K562 (cell line): ENCODE measurements around the gene DYNLT2. TPM values are rescaled to one million over a fixed set of nuclear protein-coding genes. Genes with fewer than 3 reads are reported as not detected.

Experiments used
- ATF4 ChIP-seq: fragments of 450-650 bp; formaldehyde crosslinking; IDR thresholded peaks from 2 replicates; pipeline ENCODE4 v1.4.0; 2022; ENCODE audit warnings: mild to moderate bottlenecking, moderate library complexity
- CBX3 ChIP-seq, 2 experiments: IDR thresholded peaks; 1 replicate in 1 of 2; 2 replicates in 1 of 2; pipeline ENCODE4 v1.6.1; 2012; ENCODE audit warnings: inconsistent platforms in 2 of 2, low read length in 2 of 2, borderline replicate concordance in 1 of 2, control low read depth in 1 of 2
- FOXM1 ChIP-seq, 2 experiments: fragments of 450-650 bp in 1 of 2; sonication (generic) in 1 of 2; formaldehyde crosslinking in 1 of 2; IDR thresholded peaks; 2 replicates each; pipeline versions ENCODE4 v1.6.1 to v1.9.0; 2017 to 2022; ENCODE audit warnings: low read depth in 2 of 2, mild to moderate bottlenecking in 2 of 2, missing genetic modification reagents in 1 of 2, moderate library complexity in 1 of 2
- GATAD2B ChIP-seq: fragments of 450-650 bp; IDR thresholded peaks from 2 replicates; pipeline ENCODE4 v1.6.1; 2017; ENCODE audit warnings: mild to moderate bottlenecking, borderline replicate concordance
- MYC ChIP-seq, 2 experiments: fragments of 250-450 bp in 1 of 2; sonication (Bioruptor Pico) in 1 of 2; IDR thresholded peaks; 2 replicates each; pipeline versions ENCODE4 v1.5.1 to v1.6.1; 2012 to 2021; ENCODE audit warnings: low read depth in 2 of 2, borderline replicate concordance in 1 of 2, improper control_type of control experiment in 1 of 2, low read length in 1 of 2, mild to moderate bottlenecking in 1 of 2, moderate library complexity in 1 of 2
- POLR2A ChIP-seq: fragments of 450-650 bp; conservative IDR thresholded peaks from 2 replicates; pipeline ENCODE4 v1.6.1; 2016
- RBM22 ChIP-seq: fragments of 200-400 bp; formaldehyde crosslinking; IDR thresholded peaks from 2 replicates; pipeline ENCODE4 v1.6.1; 2018; ENCODE audit warnings: low read length, low read depth; ENCODE audit not compliant: poor library complexity, severe bottlenecking
- ZNF143 ChIP-seq: sonication (generic); formaldehyde crosslinking; IDR thresholded peaks from 2 replicates; pipeline ENCODE4 v1.9.0; 2022; ENCODE audit warnings: mild to moderate bottlenecking, missing genetic modification reagents
- ZNF668 ChIP-seq: fragments of 250-450 bp; sonication (Bioruptor Pico); IDR thresholded peaks from 2 replicates; pipeline ENCODE4 v1.8.0; 2022; ENCODE audit warnings: mild to moderate bottlenecking, inconsistent platforms
- polyA plus RNA-seq, 8 experiments: library from polyadenylated mRNA; depleted of rRNA in 4 of 8; stranded (reverse) in 5 of 8; unstranded in 3 of 8; fragments of >200 nt; fragmentation: Nextera tagmentation in 2 of 8; fragmentation: Illumina TruSeq in 1 of 8; extraction: Ambion mirVana in 2 of 8; extraction: Trizol in 1 of 8; gene quantifications; 2 replicates each; pipeline versions ENCODE4 v1.2.1 to v1.2.3, GENCODE V29; 2011 to 2014; ENCODE audit warnings: inconsistent platforms in 1 of 8, missing spikeins in 1 of 8
- total RNA-seq, 7 experiments: library from RNA; depleted of rRNA in 6 of 7; stranded (reverse); fragments of >200 nt in 6 of 7; fragmentation: Illumina TruSeq in 2 of 7; extraction: Trizol in 2 of 7; gene quantifications; 2 replicates each; pipeline versions ENCODE4 v1.2.1 to v1.2.3, GENCODE V29; 2011 to 2021; ENCODE audit warnings: low replicate concordance in 1 of 7
- TF ChIP-seq, protein P1 (sequence below), 2 experiments: fragments of 200-800 bp in 1 of 2; sonication (Bioruptor generic) in 1 of 2; sonication (generic) in 1 of 2; formaldehyde crosslinking in 1 of 2; IDR thresholded peaks in 1 of 2; conservative IDR thresholded peaks in 1 of 2; 2 replicates each; pipeline versions ENCODE4 v1.5.0 to v1.6.1; 2016 to 2020; ENCODE audit warnings: missing compliant biosample characterization in 1 of 2, missing genetic modification characterization in 1 of 2, missing genetic modification reagents in 1 of 2
- TF ChIP-seq, protein P2 (sequence below), 2 experiments: IDR thresholded peaks; 2 replicates each; pipeline ENCODE4 v1.6.1; 2012; ENCODE audit warnings: improper control_type of control experiment in 2 of 2, low read depth in 2 of 2, low read length in 2 of 2, borderline replicate concordance in 1 of 2
- TF ChIP-seq, protein P3 (sequence below): sonication (generic); formaldehyde crosslinking; IDR thresholded peaks from 2 replicates; pipeline ENCODE4 v1.8.0; 2023; ENCODE audit warnings: mild to moderate bottlenecking, missing genetic modification reagents
- TF ChIP-seq, protein P4 (sequence below): sonication (generic); formaldehyde crosslinking; IDR thresholded peaks from 2 replicates; pipeline ENCODE4 v1.8.1; 2023; ENCODE audit warnings: mild to moderate bottlenecking, missing genetic modification reagents

The DYNLT2 gene
- total and polyA plus RNA-seq, 9 of the 15 experiments (the other 6 are each of a cell fraction or from before 2014, with no cell fraction given): 2.0 to 12.8 (median 6.3) TPM

- peak; percentile 82 for TF ChIP-seq MYC (IDR thresholded peaks at IDR 0.05; ENCODE audit: low read depth, low read length)
- TF ChIP-seq MYC (CRISPR knock-in tag; IDR thresholded peaks at IDR 0.05; ENCODE audit: borderline replicate concordance, low read depth): no peak
- TF ChIP-seq ATF4: no peak
- peak; percentile 72; the same call in 1 of the 2 replicates for TF ChIP-seq POLR2A
- TF ChIP-seq, protein P1, sequence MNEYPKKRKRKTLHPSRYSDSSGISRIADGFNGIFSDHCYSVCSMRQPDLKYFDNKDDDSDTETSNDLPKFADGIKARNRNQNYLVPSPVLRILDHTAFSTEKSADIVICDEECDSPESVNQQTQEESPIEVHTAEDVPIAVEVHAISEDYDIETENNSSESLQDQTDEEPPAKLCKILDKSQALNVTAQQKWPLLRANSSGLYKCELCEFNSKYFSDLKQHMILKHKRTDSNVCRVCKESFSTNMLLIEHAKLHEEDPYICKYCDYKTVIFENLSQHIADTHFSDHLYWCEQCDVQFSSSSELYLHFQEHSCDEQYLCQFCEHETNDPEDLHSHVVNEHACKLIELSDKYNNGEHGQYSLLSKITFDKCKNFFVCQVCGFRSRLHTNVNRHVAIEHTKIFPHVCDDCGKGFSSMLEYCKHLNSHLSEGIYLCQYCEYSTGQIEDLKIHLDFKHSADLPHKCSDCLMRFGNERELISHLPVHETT (CRISPR knock-in tag; conservative IDR thresholded peaks at IDR 0.05 in 1 of 2, IDR thresholded peaks at IDR 0.05 in 1 of 2): peak in 1 of 2 experiments; percentile 60; a peak in 1 of 4 replicates
- TF ChIP-seq ZNF668 (CRISPR knock-in tag): no peak
- TF ChIP-seq FOXM1 (IDR thresholded peaks at IDR 0.05; ENCODE audit: low read depth): no peak
- peak; percentile 20; the same call in 1 of the 2 replicates for TF ChIP-seq FOXM1 (CRISPR knock-in tag; IDR thresholded peaks at IDR 0.05; ENCODE audit: low read depth)
- TF ChIP-seq CBX3 (IDR thresholded peaks at IDR 0.05; ENCODE audit: borderline replicate concordance in 1 of 2, low read length in 2 of 2): peak in 1 of 2 experiments; percentile 21; a peak in 1 of 3 replicates
- TF ChIP-seq RBM22: peak; percentile 85
- TF ChIP-seq ZNF143 (CRISPR knock-in tag): no peak
- TF ChIP-seq, protein P2, sequence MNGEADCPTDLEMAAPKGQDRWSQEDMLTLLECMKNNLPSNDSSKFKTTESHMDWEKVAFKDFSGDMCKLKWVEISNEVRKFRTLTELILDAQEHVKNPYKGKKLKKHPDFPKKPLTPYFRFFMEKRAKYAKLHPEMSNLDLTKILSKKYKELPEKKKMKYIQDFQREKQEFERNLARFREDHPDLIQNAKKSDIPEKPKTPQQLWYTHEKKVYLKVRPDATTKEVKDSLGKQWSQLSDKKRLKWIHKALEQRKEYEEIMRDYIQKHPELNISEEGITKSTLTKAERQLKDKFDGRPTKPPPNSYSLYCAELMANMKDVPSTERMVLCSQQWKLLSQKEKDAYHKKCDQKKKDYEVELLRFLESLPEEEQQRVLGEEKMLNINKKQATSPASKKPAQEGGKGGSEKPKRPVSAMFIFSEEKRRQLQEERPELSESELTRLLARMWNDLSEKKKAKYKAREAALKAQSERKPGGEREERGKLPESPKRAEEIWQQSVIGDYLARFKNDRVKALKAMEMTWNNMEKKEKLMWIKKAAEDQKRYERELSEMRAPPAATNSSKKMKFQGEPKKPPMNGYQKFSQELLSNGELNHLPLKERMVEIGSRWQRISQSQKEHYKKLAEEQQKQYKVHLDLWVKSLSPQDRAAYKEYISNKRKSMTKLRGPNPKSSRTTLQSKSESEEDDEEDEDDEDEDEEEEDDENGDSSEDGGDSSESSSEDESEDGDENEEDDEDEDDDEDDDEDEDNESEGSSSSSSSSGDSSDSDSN (IDR thresholded peaks at IDR 0.05; ENCODE audit: borderline replicate concordance in 1 of 2, low read depth in 2 of 2, low read length in 2 of 2): peak; percentile 70 to 77; a peak in 1 of 4 replicates
- TF ChIP-seq, protein P3, sequence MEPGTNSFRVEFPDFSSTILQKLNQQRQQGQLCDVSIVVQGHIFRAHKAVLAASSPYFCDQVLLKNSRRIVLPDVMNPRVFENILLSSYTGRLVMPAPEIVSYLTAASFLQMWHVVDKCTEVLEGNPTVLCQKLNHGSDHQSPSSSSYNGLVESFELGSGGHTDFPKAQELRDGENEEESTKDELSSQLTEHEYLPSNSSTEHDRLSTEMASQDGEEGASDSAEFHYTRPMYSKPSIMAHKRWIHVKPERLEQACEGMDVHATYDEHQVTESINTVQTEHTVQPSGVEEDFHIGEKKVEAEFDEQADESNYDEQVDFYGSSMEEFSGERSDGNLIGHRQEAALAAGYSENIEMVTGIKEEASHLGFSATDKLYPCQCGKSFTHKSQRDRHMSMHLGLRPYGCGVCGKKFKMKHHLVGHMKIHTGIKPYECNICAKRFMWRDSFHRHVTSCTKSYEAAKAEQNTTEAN (CRISPR knock-in tag): no peak
- TF ChIP-seq, protein P4, sequence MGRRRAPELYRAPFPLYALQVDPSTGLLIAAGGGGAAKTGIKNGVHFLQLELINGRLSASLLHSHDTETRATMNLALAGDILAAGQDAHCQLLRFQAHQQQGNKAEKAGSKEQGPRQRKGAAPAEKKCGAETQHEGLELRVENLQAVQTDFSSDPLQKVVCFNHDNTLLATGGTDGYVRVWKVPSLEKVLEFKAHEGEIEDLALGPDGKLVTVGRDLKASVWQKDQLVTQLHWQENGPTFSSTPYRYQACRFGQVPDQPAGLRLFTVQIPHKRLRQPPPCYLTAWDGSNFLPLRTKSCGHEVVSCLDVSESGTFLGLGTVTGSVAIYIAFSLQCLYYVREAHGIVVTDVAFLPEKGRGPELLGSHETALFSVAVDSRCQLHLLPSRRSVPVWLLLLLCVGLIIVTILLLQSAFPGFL: no peak
- no peak for TF ChIP-seq GATAD2B
These were observed 26.8 kb downstream of the DYNLT2 start, which contains the start of gene PHF10 (continued) for GRCh38 chr6:169724494-169725124.
